MM.1S (cell line): ENCODE measurements around the gene TKT.

Experiments
- DNase-seq: peaks from one replicate; pipeline ENCODE4 v3.0.0-alpha.2; 2015
- H2AFZ ChIP-seq: fragments of 300-600 bp; sonication (generic); 2 replicates; pipeline ENCODE4 v1.6.0; 2016; ENCODE audit warnings: antibody characterized with exemption, low read length
- H3F3A ChIP-seq: fragments of 300-600 bp; sonication (generic); 2 replicates; pipeline ENCODE4 v1.6.1; 2016; ENCODE audit warnings: mild to moderate bottlenecking, antibody characterized with exemption, low read length, moderate library complexity, mixed read lengths; ENCODE audit not compliant: insufficient read depth
- H3K27ac ChIP-seq: fragments of 300-600 bp; sonication (generic); 2 replicates; pipeline ENCODE4 v1.5.1; 2016; ENCODE audit warnings: mild to moderate bottlenecking, low read length
- H3K27me3 ChIP-seq: fragments of 300-600 bp; sonication (generic); replicated peaks from 2 replicates; pipeline ENCODE4 v1.6.0; 2016; ENCODE audit warnings: low read length; ENCODE audit not compliant: insufficient read depth
- H3K36me3 ChIP-seq: fragments of 300-600 bp; sonication (generic); replicated peaks from 2 replicates; pipeline ENCODE4 v1.6.1; 2016; ENCODE audit warnings: mild to moderate bottlenecking, low read length, mixed read lengths; ENCODE audit not compliant: insufficient read depth
- H3K4me1 ChIP-seq: fragments of 300-600 bp; sonication (generic); 2 replicates; pipeline ENCODE4 v1.6.1; 2016; ENCODE audit warnings: low read length, mixed read lengths
- H3K4me2 ChIP-seq: fragments of 300-600 bp; sonication (generic); 2 replicates; pipeline ENCODE4 v1.6.0; 2016; ENCODE audit warnings: low read depth, low read length
- H3K4me3 ChIP-seq: fragments of 300-600 bp; sonication (generic); 2 replicates; pipeline ENCODE4 v1.5.1; 2016; ENCODE audit warnings: low read length, mixed read lengths
- H3K79me2 ChIP-seq: fragments of 300-600 bp; sonication (generic); 2 replicates; pipeline ENCODE4 v1.6.1; 2016; ENCODE audit warnings: mixed run types, low read length, mixed read lengths
- H3K9ac ChIP-seq: fragments of 300-600 bp; sonication (generic); 2 replicates; pipeline ENCODE4 v1.6.1; 2016; ENCODE audit warnings: low read length, mixed read lengths
- H3K9me2 ChIP-seq: fragments of 300-600 bp; sonication (generic); replicated peaks from 2 replicates; pipeline ENCODE4 v1.6.1; 2016; ENCODE audit warnings: mild to moderate bottlenecking, low read length, mixed read lengths; ENCODE audit not compliant: insufficient read depth
- H3K9me3 ChIP-seq: fragments of 300-600 bp; sonication (generic); replicated peaks from 2 replicates; pipeline ENCODE4 v1.6.1; 2016; ENCODE audit warnings: mild to moderate bottlenecking, low read length, mixed read lengths; ENCODE audit not compliant: insufficient read depth
- H4K20me1 ChIP-seq: fragments of 300-600 bp; sonication (generic); 2 replicates; pipeline ENCODE4 v1.6.1; 2016; ENCODE audit warnings: mild to moderate bottlenecking, low read length, moderate library complexity, mixed read lengths; ENCODE audit not compliant: insufficient read depth
- EZH2 ChIP-seq: fragments of 300-600 bp; sonication (generic); optimal IDR thresholded peaks from 2 replicates; pipeline ENCODE3; 2017; ENCODE audit warnings: low read depth, mild to moderate bottlenecking, antibody characterized with exemption, low read length, mixed read lengths
- EZH2phosphoT487 ChIP-seq: fragments of 300-600 bp; sonication (generic); IDR thresholded peaks from 2 replicates; pipeline ENCODE4 v1.6.1; 2018; ENCODE audit warnings: antibody characterized with exemption, low read length
- TF ChIP-seq, protein P1 (sequence below): fragments of 300-600 bp; sonication (generic); IDR thresholded peaks from 2 replicates; pipeline ENCODE4 v1.5.1; 2016; ENCODE audit warnings: antibody characterized with exemption, low read length, mixed read lengths

TKT gene

DNA sequence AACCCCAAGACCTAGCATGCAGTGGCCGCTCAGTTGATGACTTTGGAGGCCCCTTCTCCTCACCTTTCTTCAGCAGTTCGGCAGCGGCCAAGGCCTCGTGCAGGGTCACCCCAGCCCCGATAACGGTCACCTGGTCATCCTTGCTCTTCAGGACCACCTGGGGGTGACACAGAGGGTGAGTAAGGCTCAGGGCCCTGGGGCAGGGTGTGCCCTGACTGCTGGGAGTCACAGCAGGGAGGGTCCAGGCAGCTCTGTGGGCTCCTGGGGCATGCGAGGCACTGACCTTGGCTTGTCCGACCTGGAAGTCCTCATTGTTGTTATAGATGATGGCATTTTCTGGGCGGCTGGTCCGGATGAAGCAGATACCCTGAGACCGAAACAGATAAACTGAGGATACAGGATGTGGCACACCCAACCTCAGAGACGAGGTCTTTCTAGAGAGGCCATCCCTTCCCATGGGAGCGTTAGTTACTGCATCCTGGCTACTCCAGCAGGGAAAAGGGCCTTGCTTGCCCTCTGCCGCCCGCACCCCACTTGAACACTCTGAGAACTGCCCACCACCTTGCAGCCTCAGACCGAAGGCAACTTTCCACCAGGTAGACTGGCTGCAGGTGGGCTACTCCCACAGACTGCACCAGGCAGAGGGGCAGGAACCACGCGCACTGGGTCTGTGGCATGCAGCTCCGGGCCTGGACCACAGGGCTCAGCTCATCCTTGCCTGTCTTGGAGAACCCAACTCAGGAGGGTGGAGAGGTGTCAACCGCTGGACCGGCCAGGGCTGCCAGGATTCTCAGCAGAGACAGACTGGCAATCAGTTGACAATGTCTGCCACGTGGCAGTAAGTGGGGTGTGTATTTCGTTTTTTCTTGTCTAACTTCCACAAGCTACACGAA lies 27.6 kb downstream of the TKT start:
- H2AFZ ChIP-seq = no peak overlapping the region
- H3K27ac ChIP-seq = no peak overlapping the region
- H3K9me2 ChIP-seq = no peaks in the 10 kb centered on the region
- H3K9me3 ChIP-seq = no peaks in the 10 kb centered on the region
- no peak overlapping the region for H3K4me3 ChIP-seq
- peaks cover 15% of the 10 kb centered on the region for H3K36me3 ChIP-seq
- H3K27me3 ChIP-seq = no peaks in the 10 kb centered on the region
- H3K4me1 ChIP-seq = no peaks in the 10 kb centered on the region
- H3F3A ChIP-seq = peaks cover 10% of the 10 kb centered on the region
- no peak overlapping the region for H3K4me2 ChIP-seq
- peaks cover 22% of the 10 kb centered on the region for H3K79me2 ChIP-seq
- no peak overlapping the region for H3K9ac ChIP-seq
- no peaks in the 10 kb centered on the region for H4K20me1 ChIP-seq
- no peak for DNase-seq
- TF ChIP-seq EZH2phosphoT487 = no peak
- TF ChIP-seq, protein P1, sequence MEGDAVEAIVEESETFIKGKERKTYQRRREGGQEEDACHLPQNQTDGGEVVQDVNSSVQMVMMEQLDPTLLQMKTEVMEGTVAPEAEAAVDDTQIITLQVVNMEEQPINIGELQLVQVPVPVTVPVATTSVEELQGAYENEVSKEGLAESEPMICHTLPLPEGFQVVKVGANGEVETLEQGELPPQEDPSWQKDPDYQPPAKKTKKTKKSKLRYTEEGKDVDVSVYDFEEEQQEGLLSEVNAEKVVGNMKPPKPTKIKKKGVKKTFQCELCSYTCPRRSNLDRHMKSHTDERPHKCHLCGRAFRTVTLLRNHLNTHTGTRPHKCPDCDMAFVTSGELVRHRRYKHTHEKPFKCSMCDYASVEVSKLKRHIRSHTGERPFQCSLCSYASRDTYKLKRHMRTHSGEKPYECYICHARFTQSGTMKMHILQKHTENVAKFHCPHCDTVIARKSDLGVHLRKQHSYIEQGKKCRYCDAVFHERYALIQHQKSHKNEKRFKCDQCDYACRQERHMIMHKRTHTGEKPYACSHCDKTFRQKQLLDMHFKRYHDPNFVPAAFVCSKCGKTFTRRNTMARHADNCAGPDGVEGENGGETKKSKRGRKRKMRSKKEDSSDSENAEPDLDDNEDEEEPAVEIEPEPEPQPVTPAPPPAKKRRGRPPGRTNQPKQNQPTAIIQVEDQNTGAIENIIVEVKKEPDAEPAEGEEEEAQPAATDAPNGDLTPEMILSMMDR = no peak
- no peak for TF ChIP-seq EZH2

DNA sequence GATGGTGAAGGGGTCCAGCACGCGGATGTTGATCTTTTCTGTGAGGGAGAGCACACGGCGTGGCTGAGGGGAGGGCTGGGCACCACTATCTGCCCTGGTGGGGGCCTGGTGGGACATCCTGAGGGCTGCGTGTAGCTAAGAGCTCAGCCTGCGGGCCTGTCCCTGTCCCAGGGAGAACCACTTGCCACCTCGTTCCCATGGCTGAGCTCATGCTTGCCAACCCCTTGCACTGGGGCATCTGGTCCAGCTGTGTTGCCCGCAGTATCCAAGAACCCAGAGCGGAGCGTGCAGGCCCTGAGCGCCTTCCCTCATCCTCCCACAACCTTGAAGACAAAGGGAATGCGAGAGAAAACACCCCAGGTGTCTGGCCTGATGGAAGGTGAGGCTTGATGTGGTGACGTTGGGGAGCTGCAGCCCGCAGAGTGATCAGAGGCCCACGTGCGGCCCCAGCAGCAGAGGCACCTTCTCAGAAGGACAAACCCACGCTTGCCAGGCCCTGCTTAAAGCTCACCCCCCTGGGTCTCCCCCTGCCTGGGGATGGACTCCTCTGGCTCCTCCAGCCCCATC lies 28.9 kb downstream of the TKT start:
- H2AFZ ChIP-seq = no peak overlapping the region
- H3K9me3 ChIP-seq = no peaks in the 10 kb centered on the region
- H3K9ac ChIP-seq = no peak overlapping the region
- peaks cover 10% of the 10 kb centered on the region for H3F3A ChIP-seq
- no peaks in the 10 kb centered on the region for H3K4me1 ChIP-seq
- no peak overlapping the region for H3K4me2 ChIP-seq
- H3K9me2 ChIP-seq = no peaks in the 10 kb centered on the region
- no peak for DNase-seq
- H4K20me1 ChIP-seq = no peaks in the 10 kb centered on the region
- no peak overlapping the region for H3K27ac ChIP-seq
- no peaks in the 10 kb centered on the region for H3K27me3 ChIP-seq
- peaks cover 15% of the 10 kb centered on the region for H3K36me3 ChIP-seq
- no peak overlapping the region for H3K4me3 ChIP-seq
- TF ChIP-seq EZH2 = no peak
- TF ChIP-seq, protein P1 = no peak
- TF ChIP-seq EZH2phosphoT487 = no peak
- peaks cover 14% of the 10 kb centered on the region; the same call in 1 of the 2 replicates for H3K79me2 ChIP-seq

DNA sequence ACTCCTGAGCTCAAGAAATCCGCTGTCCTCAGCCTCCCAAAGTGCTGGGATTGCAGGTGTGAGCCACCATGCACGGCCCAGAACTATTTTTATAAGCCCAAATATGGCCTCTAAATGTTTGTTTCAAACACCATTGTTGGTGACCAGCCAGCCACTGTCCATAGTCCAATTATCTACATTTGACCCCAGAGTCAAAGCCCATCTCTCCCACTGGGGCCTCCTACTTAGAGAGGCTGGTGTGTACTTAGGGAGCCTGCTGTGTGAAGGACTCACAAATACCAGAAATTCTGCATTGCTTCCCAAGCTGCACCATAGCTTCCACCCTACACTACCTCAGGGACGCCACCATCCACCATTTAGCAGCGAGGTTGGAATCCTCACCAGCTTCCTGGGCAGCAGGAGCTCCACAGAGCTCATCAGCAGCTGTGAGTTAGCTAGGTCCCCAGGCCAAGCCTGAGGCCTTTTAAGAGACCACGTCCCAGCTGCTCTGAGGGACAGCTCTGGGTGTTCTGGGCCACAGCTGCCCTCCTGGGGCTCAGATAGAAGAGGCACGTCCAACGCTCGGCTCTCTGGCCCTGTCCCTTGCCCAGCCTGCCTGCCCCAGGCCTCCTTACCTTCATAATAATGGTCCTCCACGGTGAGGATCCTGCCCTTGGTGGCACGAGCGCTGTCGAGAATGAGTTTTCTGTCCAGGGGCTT lies 29.5 kb downstream of the TKT start:
- Histone ChIP-seq H3K27ac (no peak overlapping the region), H3K9me3 (no peaks in the 10 kb centered on the region), H2AFZ (no peak overlapping the region), H4K20me1 (no peaks in the 10 kb centered on the region), H3K27me3 (no peaks in the 10 kb centered on the region), H3K9ac (no peak overlapping the region), H3F3A (peaks cover 10% of the 10 kb centered on the region), H3K4me1 (no peaks in the 10 kb centered on the region), H3K4me3 (no peak overlapping the region), H3K79me2 (0 out of 2 replicates have a peak, but pooled peaks cover 10% of the 10 kb centered on the region), H3K4me2 (no peak overlapping the region), H3K9me2 (no peaks in the 10 kb centered on the region), H3K36me3 (peaks cover 11% of the 10 kb centered on the region)
- no peak for TF ChIP-seq EZH2
- TF ChIP-seq, protein P1 = no peak
- no peak for TF ChIP-seq EZH2phosphoT487
- DNase-seq = no peak
